ENCODE results near the gene OR52N4. TPM values are rescaled to one million over a fixed set of nuclear protein-coding genes. Genes with fewer than 3 reads are reported as not detected.

OR52N4 gene
- total RNA-seq, 2 donors from 2014 or later = not detected

GRCh38 chr11:5722622-5723021 is 31.4 kb upstream of the OR52N4 start:
- Histone ChIP-seq H3K4me3 (ENCODE audit: low read length) (no peak overlapping the region), H3K9me3 (ENCODE audit: control insufficient read depth, low read length) (no peaks in the 10 kb centered on the region), H3K27ac (ENCODE audit: low read depth, low read length) (no peak overlapping the region), H3K4me1 (ENCODE audit: control insufficient read depth, insufficient read depth, low read length) (no peaks in the 10 kb centered on the region), H3K9ac (ENCODE audit: extremely low read depth, low read length, poor library complexity, severe bottlenecking) (no peak overlapping the region), H3K36me3 (ENCODE audit: control insufficient read depth, insufficient read depth, low read length) (no peaks in the 10 kb centered on the region), H3K27me3 (ENCODE audit: control insufficient read depth, insufficient read depth, low read length, poor library complexity, severe bottlenecking) (no peaks in the 10 kb centered on the region)
- H3K27me3 Mint-ChIP-seq (ENCODE audit: insufficient read depth) = no peaks in the 10 kb centered on the region
- WGBS, 2 experiments (ENCODE audit: insufficient coverage in 1 of 2, insufficient read length in 1 of 2) = 90% methylated on average over 2 of the region's 2 CpGs; no CpG with 5 or more reads in 1 of the 2 experiments
- no peaks in the 10 kb centered on the region for H3K9me3 Mint-ChIP-seq
- no peak for DNase-seq
- no peak overlapping the region for H3K27ac Mint-ChIP-seq
- TF ChIP-seq CTCF (conservative IDR thresholded peaks at IDR 0.05) = no peak
- H3K4me1 Mint-ChIP-seq = no peaks in the 10 kb centered on the region
- H3K4me3 Mint-ChIP-seq = no peak overlapping the region
- H3K36me3 Mint-ChIP-seq (ENCODE audit: low read depth) = no peaks in the 10 kb centered on the region

- Histone ChIP-seq H3K9ac (ENCODE audit: extremely low read depth, low read length, poor library complexity, severe bottlenecking) (no peak overlapping the region), H3K9me3 (ENCODE audit: control insufficient read depth, low read length) (no peaks in the 10 kb centered on the region), H3K4me3 (ENCODE audit: low read length) (no peak overlapping the region), H3K27ac (ENCODE audit: low read depth, low read length) (no peak overlapping the region), H3K27me3 (ENCODE audit: control insufficient read depth, insufficient read depth, low read length, poor library complexity, severe bottlenecking) (no peaks in the 10 kb centered on the region), H3K4me1 (ENCODE audit: control insufficient read depth, insufficient read depth, low read length) (no peaks in the 10 kb centered on the region), H3K36me3 (ENCODE audit: control insufficient read depth, insufficient read depth, low read length) (no peaks in the 10 kb centered on the region)
- Mint-ChIP-seq H3K4me3 (no peak overlapping the region), H3K4me1 (no peaks in the 10 kb centered on the region), H3K9me3 (no peaks in the 10 kb centered on the region), H3K27ac (no peak overlapping the region), H3K36me3 (ENCODE audit: low read depth) (no peaks in the 10 kb centered on the region), H3K27me3 (ENCODE audit: insufficient read depth) (no peaks in the 10 kb centered on the region)
- DNase-seq = no peak
- TF ChIP-seq CTCF (conservative IDR thresholded peaks at IDR 0.05) = no peak
- 90 to 100% methylated on average over 1 of the region's 1 CpG for WGBS, 2 experiments (ENCODE audit: insufficient coverage in 1 of 2, insufficient read length in 1 of 2)
Observed at GRCh38 chr11:5726351-5726750, 27.7 kb upstream of the OR52N4 start.

GRCh38 chr11:5727691-5728090 is 26.4 kb upstream of the OR52N4 start:
- H3K4me3 ChIP-seq (ENCODE audit: low read length) = no peak overlapping the region
- no peak overlapping the region for H3K9ac ChIP-seq (ENCODE audit: extremely low read depth, low read length, poor library complexity, severe bottlenecking)
- no peaks in the 10 kb centered on the region for H3K9me3 ChIP-seq (ENCODE audit: control insufficient read depth, low read length)
- no peaks in the 10 kb centered on the region for H3K4me1 ChIP-seq (ENCODE audit: control insufficient read depth, insufficient read depth, low read length)
- H3K27me3 ChIP-seq (ENCODE audit: control insufficient read depth, insufficient read depth, low read length, poor library complexity, severe bottlenecking) = no peaks in the 10 kb centered on the region
- no peaks in the 10 kb centered on the region for H3K36me3 ChIP-seq (ENCODE audit: control insufficient read depth, insufficient read depth, low read length)
- no peaks in the 10 kb centered on the region for H3K9me3 Mint-ChIP-seq
- no peak overlapping the region for H3K27ac ChIP-seq (ENCODE audit: low read depth, low read length)
- TF ChIP-seq CTCF (conservative IDR thresholded peaks at IDR 0.05) = no peak
- no peaks in the 10 kb centered on the region for H3K4me1 Mint-ChIP-seq
- no peaks in the 10 kb centered on the region for H3K27me3 Mint-ChIP-seq (ENCODE audit: insufficient read depth)
- H3K4me3 Mint-ChIP-seq = no peak overlapping the region
- DNase-seq = no peak
- WGBS, 2 experiments (ENCODE audit: insufficient coverage in 1 of 2, insufficient read length in 1 of 2) = 95 to 100% methylated on average over 1 of the region's 1 CpG
- H3K36me3 Mint-ChIP-seq (ENCODE audit: low read depth) = no peaks in the 10 kb centered on the region
- H3K27ac Mint-ChIP-seq = no peak overlapping the region
